GM04504 (cell line): Measurements from ENCODE around the gene KAT2B.

Source experiments
- DNase-seq: peaks from one replicate; pipeline ENCODE4 v3.0.0-alpha.2; 2012; ENCODE audit warnings: low read depth

The KAT2B gene

GRCh38 chr3:20100151-20100550 is 59.9 kb downstream of the KAT2B start:
- no peak for DNase-seq

GRCh38 chr3:20101041-20101440 is 60.8 kb downstream of the KAT2B start:
- no peak for DNase-seq

DNA sequence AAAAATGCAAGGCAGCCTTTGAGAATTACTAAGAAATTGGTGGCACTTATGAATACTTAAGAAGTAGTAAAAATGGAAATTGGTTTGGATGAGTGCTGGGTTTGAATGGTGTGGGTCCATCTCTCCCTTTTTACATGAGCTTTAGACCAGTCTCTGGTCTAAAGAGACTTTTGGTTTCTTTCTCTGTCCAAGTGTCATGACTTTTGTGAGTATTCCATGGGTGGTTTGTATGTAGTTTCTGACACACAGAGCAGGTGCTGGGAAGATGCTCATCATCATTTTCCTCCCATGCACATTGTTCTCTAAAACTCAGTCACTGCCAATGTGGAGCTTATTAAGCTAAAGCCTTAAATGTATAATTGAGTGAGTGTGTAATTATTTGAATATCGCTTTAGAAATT is 63.5 kb downstream of the KAT2B start:
- no peak for DNase-seq

DNA sequence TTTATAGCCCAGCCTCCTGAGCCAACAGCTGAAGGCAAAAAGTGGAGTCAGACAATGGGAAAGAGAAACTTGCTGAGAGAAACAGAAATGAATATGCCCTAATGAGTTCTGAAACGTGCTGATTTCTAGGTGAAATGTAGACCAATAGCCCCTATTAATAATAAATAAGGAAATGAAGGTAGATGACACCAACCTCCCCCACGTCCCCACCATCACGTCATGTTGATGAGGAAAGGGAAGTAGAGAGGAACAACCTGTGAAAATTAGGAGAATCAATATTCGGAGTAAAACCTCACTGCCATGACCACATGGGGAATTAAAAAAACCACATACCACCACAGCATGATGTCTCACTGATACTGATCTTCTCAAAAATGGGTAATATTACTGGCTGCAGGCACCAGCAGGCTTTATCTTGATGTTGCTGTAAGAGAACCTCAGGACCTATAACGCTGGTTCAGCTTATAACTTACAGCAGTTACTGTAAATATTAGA is 64.0 kb downstream of the KAT2B start:
- DNase-seq, result no peak

DNA sequence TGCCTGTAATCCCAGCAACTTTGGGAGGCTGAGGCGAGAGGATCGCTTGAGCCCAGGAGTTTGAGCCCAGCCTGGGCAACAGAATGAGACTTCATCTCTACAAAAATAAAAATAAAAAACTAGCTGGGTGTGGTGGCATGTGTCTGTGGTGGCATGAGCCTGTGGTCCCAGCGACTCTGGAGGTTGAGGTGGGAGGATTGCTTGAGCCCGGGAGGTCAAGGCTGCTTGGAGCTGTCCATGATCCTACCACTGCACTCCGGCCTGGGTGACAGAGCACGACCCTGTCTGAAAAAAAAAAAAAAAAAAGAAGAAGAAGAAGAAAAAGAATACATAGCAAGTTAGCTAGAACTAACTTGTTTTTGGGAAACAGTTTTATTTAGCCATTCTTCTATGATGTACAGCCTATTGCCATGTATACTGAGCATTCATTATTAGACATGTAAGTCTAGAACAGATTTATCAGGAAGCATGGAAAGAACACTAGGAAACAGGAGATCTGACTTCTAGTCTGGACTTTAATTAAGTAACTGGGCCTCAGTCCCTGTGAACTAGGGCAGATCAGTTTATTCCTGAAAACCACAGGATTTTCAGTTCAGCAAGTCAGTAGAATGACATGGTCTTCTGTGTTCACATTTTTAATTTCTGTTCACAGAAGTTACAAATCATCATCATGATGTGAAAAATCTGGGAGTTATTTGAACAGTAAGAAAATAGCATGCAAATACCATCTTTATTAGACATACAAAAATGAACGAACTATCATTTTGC is 65.5 kb downstream of the KAT2B start:
- peak; percentile 10 for DNase-seq

GRCh38 chr3:20107722-20108121 is 67.5 kb downstream of the KAT2B start:
- DNase-seq, result no peak

DNA sequence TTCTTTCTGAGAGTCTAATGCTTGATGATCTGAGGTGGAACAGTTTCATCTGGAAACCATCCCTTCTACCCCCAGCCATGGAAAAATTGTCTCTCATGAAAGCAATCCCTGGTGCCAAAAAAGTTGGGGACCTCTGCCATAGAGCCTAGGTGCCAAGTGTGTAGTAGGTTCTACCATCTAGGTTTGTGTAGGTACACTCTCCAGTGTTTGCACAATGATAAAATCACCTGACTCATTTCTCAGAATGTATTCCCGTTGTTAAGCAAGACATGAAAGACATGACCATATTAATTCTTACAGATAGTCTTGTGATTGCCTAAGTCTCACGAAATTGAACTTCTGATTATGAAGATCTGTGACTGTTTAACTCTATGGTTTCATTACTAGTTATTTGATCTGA is 68.6 kb downstream of the KAT2B start:
- no peak for DNase-seq

- DNase-seq, result no peak
Measured at GRCh38 chr3:20110826-20111225, 70.6 kb downstream of the KAT2B start.

GRCh38 chr3:20111836-20112235 is 71.6 kb downstream of the KAT2B start:
- no peak for DNase-seq

DNA sequence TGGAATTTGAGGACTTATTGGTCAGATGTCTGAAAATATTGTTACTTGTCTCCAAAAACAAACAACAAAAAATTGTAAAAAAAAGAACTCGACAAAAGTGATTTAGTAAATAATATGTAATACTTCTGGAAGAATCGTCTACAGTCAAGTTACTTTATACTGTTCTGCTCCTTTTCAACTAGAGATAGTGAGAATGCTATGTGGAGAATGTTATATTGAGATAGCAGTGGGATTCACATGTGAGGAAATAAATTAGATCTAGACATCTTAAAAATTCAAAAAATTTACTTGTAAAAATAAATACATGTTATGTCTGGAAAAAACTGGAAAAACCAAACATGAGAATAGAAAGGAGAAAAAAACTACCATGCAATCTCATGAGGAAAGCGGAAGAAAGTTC is 80.8 kb downstream of the KAT2B start:
- DNase-seq, result no peak

DNA sequence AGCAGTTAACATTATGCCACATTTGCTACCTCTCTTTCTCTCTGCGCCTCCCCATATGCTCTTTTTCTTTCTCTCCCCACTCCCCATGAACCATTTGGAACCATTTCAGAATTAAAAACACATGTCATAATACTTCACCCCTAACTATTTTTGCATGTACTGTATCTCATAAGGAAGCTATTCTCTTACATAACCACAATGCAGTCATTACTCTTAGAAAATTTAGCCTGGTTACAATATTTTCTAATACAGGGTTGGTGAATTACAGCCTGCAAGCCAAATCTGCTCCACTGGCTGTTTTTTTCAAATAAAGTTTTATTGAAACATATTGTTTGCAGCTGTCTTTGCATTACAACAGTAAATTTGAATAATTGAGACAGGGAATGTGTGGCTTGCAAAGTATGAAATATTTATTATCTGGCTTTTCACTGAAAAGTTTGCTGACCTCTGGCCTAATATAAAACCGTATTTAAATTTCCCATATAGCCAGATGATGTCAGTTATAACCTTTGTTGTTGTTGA is 82.9 kb downstream of the KAT2B start:
- peak; percentile 8 for DNase-seq

- no peak for DNase-seq
Measured at GRCh38 chr3:20125289-20125688, 85.0 kb downstream of the KAT2B start.

DNA sequence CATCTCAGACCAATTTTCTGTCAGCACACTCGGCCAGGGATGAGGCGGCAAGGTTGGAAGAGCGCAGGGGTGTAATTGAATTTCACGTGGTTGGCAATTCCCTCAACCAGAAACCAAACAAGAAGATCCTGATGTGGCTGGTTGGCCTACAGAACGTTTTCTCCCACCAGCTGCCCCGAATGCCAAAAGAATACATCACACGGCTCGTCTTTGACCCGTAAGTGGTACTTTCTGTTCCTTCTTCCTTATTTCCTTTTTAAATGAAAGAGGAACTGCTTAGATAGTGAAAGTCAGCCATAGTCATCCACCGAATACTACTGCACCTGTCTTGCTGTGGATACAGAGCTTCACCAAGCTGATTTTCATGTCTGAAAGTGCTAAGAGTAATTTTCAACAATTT is 85.7 kb downstream of the KAT2B start:
- no peak for DNase-seq

DNA sequence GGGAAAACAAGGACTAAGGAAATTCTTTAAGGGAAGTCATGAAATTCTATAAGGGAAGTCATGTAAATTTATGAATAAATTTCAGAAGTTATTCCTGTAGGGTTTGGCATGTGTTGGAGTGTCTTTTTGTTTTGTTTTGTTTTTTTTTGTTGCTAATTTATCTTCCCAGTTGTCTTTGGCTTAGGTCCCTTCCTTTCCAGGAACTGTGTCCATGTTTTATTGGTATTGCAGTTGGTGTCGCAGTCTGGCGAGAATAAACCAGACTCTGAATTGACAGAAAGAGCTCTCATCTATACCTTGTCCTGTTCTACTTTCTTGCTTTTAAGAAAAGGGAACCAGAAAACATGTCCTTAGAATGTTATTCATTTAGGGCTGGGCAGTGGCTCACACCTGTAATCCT is 88.1 kb downstream of the KAT2B start:
- DNase-seq, result no peak

DNA sequence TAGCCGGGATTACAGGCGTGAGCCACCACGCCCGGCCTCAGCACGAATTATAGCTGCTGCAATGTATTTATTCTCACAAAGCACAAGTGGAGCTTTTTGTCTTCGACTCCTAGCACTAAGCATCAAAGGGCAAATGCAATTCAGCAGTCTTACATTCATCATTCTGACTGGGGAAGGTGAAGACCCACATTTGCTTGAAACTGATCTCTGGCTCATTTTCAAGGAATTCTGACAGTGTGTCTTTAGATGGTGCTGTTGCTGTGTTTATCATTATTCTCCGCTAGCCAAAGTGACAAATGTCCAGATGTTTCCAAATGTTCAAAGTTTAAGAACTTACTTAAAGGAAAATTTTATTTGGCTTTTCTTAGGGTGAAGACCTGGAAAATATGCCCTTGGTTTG is 89.9 kb downstream of the KAT2B start:
- DNase-seq, result no peak

GRCh38 chr3:20136231-20136630 is 96.0 kb downstream of the KAT2B start:
- no peak for DNase-seq

GRCh38 chr3:20137647-20138046 is 97.4 kb downstream of the KAT2B start:
- DNase-seq, result no peak

DNA sequence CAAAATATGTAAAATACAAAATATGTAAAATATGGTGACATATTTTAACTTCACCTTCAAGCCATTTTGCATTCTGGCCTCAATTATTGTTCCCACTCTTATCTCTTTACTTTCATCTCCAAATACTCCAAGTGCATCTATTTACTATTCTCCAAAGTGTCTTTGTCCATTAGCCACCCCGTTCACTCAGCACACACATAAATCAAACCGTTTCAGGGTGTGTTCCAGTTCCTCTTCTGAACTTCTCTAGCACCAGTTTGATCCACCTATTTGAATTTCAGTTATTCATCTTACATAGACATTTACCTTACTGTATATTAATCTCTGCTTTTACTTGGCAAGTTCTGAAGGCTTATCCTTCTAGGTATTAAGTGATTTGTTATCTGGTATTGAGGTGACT is 100.6 kb downstream of the KAT2B start:
- no peak for DNase-seq

- DNase-seq, result no peak
Measured at GRCh38 chr3:20141316-20141715, 101.1 kb downstream of the KAT2B start.

- no peak for DNase-seq
Measured at GRCh38 chr3:20141851-20142250, 101.6 kb downstream of the KAT2B start.

- no peak for DNase-seq
Measured at GRCh38 chr3:20142517-20142916, 102.3 kb downstream of the KAT2B start.

DNA sequence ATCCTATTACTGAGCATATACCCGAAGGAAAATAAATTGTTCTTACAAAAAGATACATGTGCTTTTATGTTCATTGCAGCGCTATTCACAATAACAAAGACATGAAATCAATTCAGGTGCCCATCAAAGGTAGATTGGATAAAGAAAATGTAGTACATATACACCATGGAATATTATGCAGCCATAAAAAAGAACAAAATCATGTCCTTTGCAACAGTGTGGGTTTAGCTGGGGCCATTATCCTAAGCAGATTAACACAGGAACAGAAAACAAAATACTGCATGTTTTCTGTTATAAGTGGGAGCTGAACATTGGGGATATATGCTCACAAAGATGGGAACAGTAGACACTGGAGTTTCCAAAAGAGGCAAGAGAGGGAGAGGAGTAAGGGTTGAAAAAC is 103.3 kb downstream of the KAT2B start:
- DNase-seq, result no peak

DNA sequence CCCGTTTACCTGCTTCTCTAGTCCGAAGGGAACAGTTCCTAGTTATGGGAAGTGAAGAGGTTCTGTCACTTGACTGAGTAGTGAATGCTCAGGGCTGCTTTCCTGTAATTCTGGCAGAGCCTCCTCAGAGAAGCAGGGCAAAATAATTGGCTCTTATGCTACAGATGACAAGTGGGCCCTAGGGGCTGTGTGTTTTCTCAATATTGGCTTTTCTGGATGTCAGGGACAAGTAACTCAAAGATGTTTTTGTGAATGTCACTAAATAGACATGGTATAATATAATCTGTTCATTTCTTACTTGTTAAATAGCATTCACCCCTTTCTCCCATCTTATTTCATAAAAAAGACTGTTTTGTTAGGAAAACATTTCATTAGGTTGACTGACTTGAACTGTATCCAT is 105.6 kb downstream of the KAT2B start:
- DNase-seq, result no peak

DNA sequence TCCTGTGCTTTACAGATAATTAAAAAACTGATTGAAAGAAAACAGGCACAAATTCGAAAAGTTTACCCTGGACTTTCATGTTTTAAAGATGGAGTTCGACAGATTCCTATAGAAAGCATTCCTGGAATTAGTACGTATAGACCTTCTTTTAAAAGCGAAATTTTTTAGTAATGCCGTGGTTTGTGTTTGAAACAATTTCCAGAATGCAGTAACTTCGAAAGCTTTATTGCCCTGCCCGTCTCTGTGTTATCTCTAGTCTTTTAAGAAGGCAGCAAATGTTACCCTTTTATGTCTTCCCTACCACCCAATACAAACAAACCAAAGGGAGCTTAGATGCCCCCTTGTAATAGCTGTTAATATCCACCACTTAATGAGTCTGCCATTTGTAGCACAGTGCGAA is 106.1 kb downstream of the KAT2B start:
- no peak for DNase-seq
